HEK293 (cell line): ENCODE measurements around the gene PHLDB2.
A peak's percentile ranks its signal among the peaks of the same experiment; 100 is the strongest.

ENCODE experiments used
- CTCF ChIA-PET: fragments of 350-600 bp; formaldehyde crosslinking; extraction: SDS; loops from one replicate; lab custom pipeline; 2021; ENCODE audit warnings: antibody characterized with exemption; lab: Yijun Ruan, JAX
- POLR2A ChIA-PET: fragments of 300-600 bp; formaldehyde crosslinking; extraction: SDS; loops from one replicate; lab custom pipeline; 2020; ENCODE audit warnings: antibody characterized with exemption, inconsistent platforms; lab: Yijun Ruan, JAX
- H3K27ac ChIP-seq: fragments of 200-500 bp; sonication (Bioruptor generic); 2 replicates; pipeline ENCODE4 v1.5.1; 2014; ENCODE audit warnings: low read depth, low read length, control low read depth, inconsistent platforms; ENCODE audit errors: extremely low read depth
- H3K36me3 ChIP-seq, 2 experiments: fragments of 200-500 bp in 1 of 2; sonication (Bioruptor generic) in 1 of 2; 1 replicate in 1 of 2; 2 replicates in 1 of 2; pipeline ENCODE4 v1.5.1; 2014 to 2017; ENCODE audit warnings: inconsistent platforms in 2 of 2, low read length in 2 of 2; ENCODE audit not compliant: control insufficient read depth in 2 of 2, insufficient read depth in 1 of 2
- H3K4me1 ChIP-seq: fragments of 200-500 bp; sonication (Bioruptor generic); 2 replicates; pipeline ENCODE4 v1.5.1; 2014; ENCODE audit warnings: mild to moderate bottlenecking, low read length, inconsistent platforms; ENCODE audit not compliant: control insufficient read depth, insufficient read depth
- H3K4me3 ChIP-seq: 2 replicates; pipeline ENCODE4 v1.5.1; 2011; ENCODE audit warnings: low read depth, mild to moderate bottlenecking, control low read depth, low read length, moderate library complexity
- H3K9me3 ChIP-seq: fragments of 200-500 bp; sonication (Bioruptor generic); 2 replicates; pipeline ENCODE4 v1.5.1; 2014; ENCODE audit warnings: low read depth, low read length, inconsistent platforms; ENCODE audit not compliant: control insufficient read depth, insufficient read depth
- GLIS2 ChIP-seq: fragments of 450-650 bp; formaldehyde crosslinking; IDR thresholded peaks from 2 replicates; pipeline ENCODE4 v1.5.1; 2016; ENCODE audit warnings: missing biosample characterization, missing genetic modification characterization
- HOXD13 ChIP-seq: sonication (generic); formaldehyde crosslinking; IDR thresholded peaks from 2 replicates; pipeline ENCODE4 v1.8.0; 2022; ENCODE audit warnings: missing genetic modification reagents, borderline replicate concordance
- MYNN ChIP-seq: fragments of 450-650 bp; formaldehyde crosslinking; IDR thresholded peaks from 2 replicates; pipeline ENCODE4 v1.5.1; 2016; ENCODE audit warnings: missing biosample characterization, missing genetic modification characterization, borderline replicate concordance
- TCF7L2 ChIP-seq: IDR thresholded peaks from 2 replicates; pipeline ENCODE4 v1.6.1; 2011; ENCODE audit warnings: low read depth, mild to moderate bottlenecking, inconsistent platforms, low read length, moderate library complexity, borderline replicate concordance
- ZBTB17 ChIP-seq: fragments of 450-650 bp; formaldehyde crosslinking; IDR thresholded peaks from 2 replicates; pipeline ENCODE4 v1.5.1; 2016; ENCODE audit warnings: missing biosample characterization, missing genetic modification characterization
- ZFP41 ChIP-seq: fragments of 450-650 bp; formaldehyde crosslinking; IDR thresholded peaks from 2 replicates; pipeline ENCODE4 v1.5.1; 2016; ENCODE audit warnings: missing biosample characterization, missing genetic modification characterization, borderline replicate concordance
- ZNF214 ChIP-seq: fragments of 450-650 bp; formaldehyde crosslinking; IDR thresholded peaks from 2 replicates; pipeline ENCODE4 v1.5.1; 2017; ENCODE audit warnings: missing biosample characterization, mild to moderate bottlenecking, missing genetic modification characterization, borderline replicate concordance
- ZNF354C ChIP-seq: fragments of 450-650 bp; formaldehyde crosslinking; IDR thresholded peaks from 2 replicates; pipeline ENCODE4 v1.5.1; 2016; ENCODE audit warnings: missing biosample characterization, missing genetic modification characterization, low read depth, borderline replicate concordance
- ZNF558 ChIP-seq: fragments of 450-650 bp; formaldehyde crosslinking; IDR thresholded peaks from 2 replicates; pipeline ENCODE4 v1.5.1; 2016; ENCODE audit warnings: missing biosample characterization, missing genetic modification characterization
- ZNF658 ChIP-seq: fragments of 450-650 bp; formaldehyde crosslinking; IDR thresholded peaks from 2 replicates; pipeline ENCODE4; 2016; ENCODE audit warnings: missing biosample characterization, missing genetic modification characterization
- ZNF660 ChIP-seq: fragments of 450-650 bp; IDR thresholded peaks from 2 replicates; pipeline ENCODE4 v1.5.1; 2018; ENCODE audit warnings: missing biosample characterization, mild to moderate bottlenecking, missing genetic modification characterization
- ZNF664 ChIP-seq: fragments of 450-650 bp; formaldehyde crosslinking; IDR thresholded peaks from 2 replicates; pipeline ENCODE4 v1.5.1; 2016; ENCODE audit warnings: missing biosample characterization, missing genetic modification characterization
- ZNF670 ChIP-seq: fragments of 450-650 bp; formaldehyde crosslinking; IDR thresholded peaks from 2 replicates; pipeline ENCODE4 v1.5.1; 2016; ENCODE audit warnings: missing biosample characterization, missing genetic modification characterization, low read depth
- ZNF785 ChIP-seq: fragments of 450-650 bp; formaldehyde crosslinking; IDR thresholded peaks from 2 replicates; pipeline ENCODE4 v1.5.1; 2016; ENCODE audit warnings: missing biosample characterization, missing genetic modification characterization
- ZNF791 ChIP-seq: fragments of 450-650 bp; formaldehyde crosslinking; IDR thresholded peaks from 2 replicates; pipeline ENCODE4 v1.5.1; 2016; ENCODE audit warnings: missing biosample characterization, missing genetic modification characterization
- TF ChIP-seq, protein P1 (sequence below): fragments of 450-650 bp; formaldehyde crosslinking; IDR thresholded peaks from 2 replicates; pipeline ENCODE4 v1.5.1; 2017; ENCODE audit warnings: missing biosample characterization, missing genetic modification characterization
- TF ChIP-seq, protein P2 (sequence below): fragments of 450-650 bp; IDR thresholded peaks from 2 replicates; pipeline ENCODE4 v1.5.1; 2018; ENCODE audit warnings: missing biosample characterization, missing genetic modification characterization
- TF ChIP-seq, protein P3 (sequence below): fragments of 450-650 bp; IDR thresholded peaks from 2 replicates; pipeline ENCODE4 v1.5.1; 2018; ENCODE audit warnings: missing biosample characterization, mild to moderate bottlenecking, missing genetic modification characterization
- TF ChIP-seq, protein P4 (sequence below): fragments of 450-650 bp; formaldehyde crosslinking; IDR thresholded peaks from 2 replicates; pipeline ENCODE4 v1.5.0; 2017; ENCODE audit warnings: missing biosample characterization, missing genetic modification characterization, borderline replicate concordance
- TF ChIP-seq, protein P5 (sequence below): fragments of 450-650 bp; formaldehyde crosslinking; IDR thresholded peaks from 2 replicates; pipeline ENCODE4 v1.5.1; 2016; ENCODE audit warnings: missing biosample characterization, missing genetic modification characterization
- TF ChIP-seq, protein P6 (sequence below): fragments of 450-650 bp; formaldehyde crosslinking; IDR thresholded peaks from 2 replicates; pipeline ENCODE4 v1.5.1; 2016; ENCODE audit warnings: missing biosample characterization, missing genetic modification characterization
- TF ChIP-seq, protein P7 (sequence below): fragments of 450-650 bp; formaldehyde crosslinking; IDR thresholded peaks from 2 replicates; pipeline ENCODE4 v1.5.1; 2016; ENCODE audit warnings: missing biosample characterization, missing genetic modification characterization
- TF ChIP-seq, protein P8 (sequence below): fragments of 450-650 bp; formaldehyde crosslinking; IDR thresholded peaks from 2 replicates; pipeline ENCODE4; 2016; ENCODE audit warnings: missing biosample characterization, missing genetic modification characterization

PHLDB2 gene

DNA sequence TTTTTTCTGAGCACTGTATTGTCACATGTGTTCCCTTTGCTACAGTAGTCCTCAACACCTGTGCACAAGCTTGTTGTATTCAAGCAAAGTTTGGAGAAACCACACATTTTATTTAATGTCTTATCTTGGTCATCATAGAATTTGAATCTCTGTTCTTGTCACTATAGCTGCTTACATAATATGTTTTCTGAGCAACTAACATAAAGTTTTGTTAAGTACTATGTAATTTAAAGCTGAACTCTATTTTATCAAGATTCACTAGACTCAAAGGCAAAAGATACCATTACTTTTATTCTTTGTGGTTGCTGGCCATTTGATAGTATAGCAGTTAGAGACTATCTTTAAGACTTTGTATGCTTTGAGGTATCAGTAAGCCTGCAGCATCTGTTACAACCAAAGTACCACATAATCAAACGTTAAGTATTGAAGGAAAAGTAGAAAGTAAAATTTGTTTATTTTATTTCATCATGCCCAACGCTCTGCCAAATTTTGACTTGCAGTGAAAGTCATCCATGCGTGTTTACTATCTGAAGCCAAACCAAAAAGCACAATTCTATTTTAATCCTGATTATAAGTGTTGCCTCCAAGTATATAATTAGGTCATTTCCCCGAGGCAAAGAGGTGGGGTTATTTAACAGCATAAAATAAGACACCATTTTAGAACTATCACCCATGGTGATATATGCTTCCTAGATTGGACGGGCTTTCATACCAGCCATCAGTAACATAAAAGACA is 109.4 kb downstream of the PHLDB2 start (continued):
- TF ChIP-seq, protein P1, sequence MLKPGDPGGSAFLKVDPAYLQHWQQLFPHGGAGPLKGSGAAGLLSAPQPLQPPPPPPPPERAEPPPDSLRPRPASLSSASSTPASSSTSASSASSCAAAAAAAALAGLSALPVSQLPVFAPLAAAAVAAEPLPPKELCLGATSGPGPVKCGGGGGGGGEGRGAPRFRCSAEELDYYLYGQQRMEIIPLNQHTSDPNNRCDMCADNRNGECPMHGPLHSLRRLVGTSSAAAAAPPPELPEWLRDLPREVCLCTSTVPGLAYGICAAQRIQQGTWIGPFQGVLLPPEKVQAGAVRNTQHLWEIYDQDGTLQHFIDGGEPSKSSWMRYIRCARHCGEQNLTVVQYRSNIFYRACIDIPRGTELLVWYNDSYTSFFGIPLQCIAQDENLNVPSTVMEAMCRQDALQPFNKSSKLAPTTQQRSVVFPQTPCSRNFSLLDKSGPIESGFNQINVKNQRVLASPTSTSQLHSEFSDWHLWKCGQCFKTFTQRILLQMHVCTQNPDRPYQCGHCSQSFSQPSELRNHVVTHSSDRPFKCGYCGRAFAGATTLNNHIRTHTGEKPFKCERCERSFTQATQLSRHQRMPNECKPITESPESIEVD: peak; percentile 53
- TF ChIP-seq, protein P2, sequence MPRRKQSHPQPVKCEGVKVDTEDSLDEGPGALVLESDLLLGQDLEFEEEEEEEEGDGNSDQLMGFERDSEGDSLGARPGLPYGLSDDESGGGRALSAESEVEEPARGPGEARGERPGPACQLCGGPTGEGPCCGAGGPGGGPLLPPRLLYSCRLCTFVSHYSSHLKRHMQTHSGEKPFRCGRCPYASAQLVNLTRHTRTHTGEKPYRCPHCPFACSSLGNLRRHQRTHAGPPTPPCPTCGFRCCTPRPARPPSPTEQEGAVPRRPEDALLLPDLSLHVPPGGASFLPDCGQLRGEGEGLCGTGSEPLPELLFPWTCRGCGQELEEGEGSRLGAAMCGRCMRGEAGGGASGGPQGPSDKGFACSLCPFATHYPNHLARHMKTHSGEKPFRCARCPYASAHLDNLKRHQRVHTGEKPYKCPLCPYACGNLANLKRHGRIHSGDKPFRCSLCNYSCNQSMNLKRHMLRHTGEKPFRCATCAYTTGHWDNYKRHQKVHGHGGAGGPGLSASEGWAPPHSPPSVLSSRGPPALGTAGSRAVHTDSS (tag by site-specific recombination): no peak
- TF ChIP-seq ZNF664 (tag by site-specific recombination): peak; percentile 94
- TF ChIP-seq, protein P3, sequence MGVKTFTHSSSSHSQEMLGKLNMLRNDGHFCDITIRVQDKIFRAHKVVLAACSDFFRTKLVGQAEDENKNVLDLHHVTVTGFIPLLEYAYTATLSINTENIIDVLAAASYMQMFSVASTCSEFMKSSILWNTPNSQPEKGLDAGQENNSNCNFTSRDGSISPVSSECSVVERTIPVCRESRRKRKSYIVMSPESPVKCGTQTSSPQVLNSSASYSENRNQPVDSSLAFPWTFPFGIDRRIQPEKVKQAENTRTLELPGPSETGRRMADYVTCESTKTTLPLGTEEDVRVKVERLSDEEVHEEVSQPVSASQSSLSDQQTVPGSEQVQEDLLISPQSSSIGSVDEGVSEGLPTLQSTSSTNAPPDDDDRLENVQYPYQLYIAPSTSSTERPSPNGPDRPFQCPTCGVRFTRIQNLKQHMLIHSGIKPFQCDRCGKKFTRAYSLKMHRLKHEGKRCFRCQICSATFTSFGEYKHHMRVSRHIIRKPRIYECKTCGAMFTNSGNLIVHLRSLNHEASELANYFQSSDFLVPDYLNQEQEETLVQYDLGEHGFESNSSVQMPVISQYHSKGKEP (tag by site-specific recombination): peak; percentile 93
- TF ChIP-seq ZNF558: no peak

DNA sequence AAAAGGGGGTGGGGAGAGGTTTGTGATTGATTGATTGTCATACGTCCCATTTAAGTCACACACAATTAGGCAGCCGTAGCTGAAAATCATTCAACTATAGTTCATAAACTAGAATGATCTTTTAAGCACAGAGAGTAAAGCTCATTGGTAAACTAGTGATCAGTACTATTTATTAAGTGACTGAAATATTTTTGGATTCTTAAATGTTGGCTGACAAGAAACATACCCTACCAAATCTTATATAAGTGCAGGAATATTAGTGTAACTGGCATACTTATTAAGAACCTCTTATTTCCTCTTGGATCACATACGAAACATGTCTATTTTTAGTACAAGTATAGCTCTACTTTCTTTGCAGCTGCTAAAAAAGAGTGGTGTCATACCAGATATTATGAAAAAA is 111.3 kb downstream of the PHLDB2 start:
- H3K4me1 ChIP-seq: no peaks in the 10 kb centered on the region
- CTCF ChIA-PET: interaction anchor here (0.7 to 6.0 kb wide), 2 partner anchors 208 to 253 kb away, joined by 3 to 107 read pairs; no protein-coding TSS in a partner anchor
- TF ChIP-seq TCF7L2 (no peak), ZNF658 (tag by site-specific recombination) (no peak), ZNF214 (no peak), ZNF660 (tag by site-specific recombination) (no peak), ZNF785 (tag by site-specific recombination) (no peak), HOXD13 (no peak), MYNN (tag by site-specific recombination) (no peak), ZNF791 (tag by site-specific recombination) (no peak), ZBTB17 (tag by site-specific recombination) (no peak), GLIS2 (tag by site-specific recombination) (no peak), ZFP41 (no peak), ZNF354C (tag by site-specific recombination) (no peak), ZNF670 (tag by site-specific recombination) (no peak)
- TF ChIP-seq, protein P4, sequence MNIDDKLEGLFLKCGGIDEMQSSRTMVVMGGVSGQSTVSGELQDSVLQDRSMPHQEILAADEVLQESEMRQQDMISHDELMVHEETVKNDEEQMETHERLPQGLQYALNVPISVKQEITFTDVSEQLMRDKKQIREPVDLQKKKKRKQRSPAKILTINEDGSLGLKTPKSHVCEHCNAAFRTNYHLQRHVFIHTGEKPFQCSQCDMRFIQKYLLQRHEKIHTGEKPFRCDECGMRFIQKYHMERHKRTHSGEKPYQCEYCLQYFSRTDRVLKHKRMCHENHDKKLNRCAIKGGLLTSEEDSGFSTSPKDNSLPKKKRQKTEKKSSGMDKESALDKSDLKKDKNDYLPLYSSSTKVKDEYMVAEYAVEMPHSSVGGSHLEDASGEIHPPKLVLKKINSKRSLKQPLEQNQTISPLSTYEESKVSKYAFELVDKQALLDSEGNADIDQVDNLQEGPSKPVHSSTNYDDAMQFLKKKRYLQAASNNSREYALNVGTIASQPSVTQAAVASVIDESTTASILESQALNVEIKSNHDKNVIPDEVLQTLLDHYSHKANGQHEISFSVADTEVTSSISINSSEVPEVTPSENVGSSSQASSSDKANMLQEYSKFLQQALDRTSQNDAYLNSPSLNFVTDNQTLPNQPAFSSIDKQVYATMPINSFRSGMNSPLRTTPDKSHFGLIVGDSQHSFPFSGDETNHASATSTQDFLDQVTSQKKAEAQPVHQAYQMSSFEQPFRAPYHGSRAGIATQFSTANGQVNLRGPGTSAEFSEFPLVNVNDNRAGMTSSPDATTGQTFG (tag by site-specific recombination): no peak
- TF ChIP-seq, protein P5, sequence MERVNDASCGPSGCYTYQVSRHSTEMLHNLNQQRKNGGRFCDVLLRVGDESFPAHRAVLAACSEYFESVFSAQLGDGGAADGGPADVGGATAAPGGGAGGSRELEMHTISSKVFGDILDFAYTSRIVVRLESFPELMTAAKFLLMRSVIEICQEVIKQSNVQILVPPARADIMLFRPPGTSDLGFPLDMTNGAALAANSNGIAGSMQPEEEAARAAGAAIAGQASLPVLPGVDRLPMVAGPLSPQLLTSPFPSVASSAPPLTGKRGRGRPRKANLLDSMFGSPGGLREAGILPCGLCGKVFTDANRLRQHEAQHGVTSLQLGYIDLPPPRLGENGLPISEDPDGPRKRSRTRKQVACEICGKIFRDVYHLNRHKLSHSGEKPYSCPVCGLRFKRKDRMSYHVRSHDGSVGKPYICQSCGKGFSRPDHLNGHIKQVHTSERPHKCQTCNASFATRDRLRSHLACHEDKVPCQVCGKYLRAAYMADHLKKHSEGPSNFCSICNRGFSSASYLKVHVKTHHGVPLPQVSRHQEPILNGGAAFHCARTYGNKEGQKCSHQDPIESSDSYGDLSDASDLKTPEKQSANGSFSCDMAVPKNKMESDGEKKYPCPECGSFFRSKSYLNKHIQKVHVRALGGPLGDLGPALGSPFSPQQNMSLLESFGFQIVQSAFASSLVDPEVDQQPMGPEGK (tag by site-specific recombination): no peak
- TF ChIP-seq, protein P6, sequence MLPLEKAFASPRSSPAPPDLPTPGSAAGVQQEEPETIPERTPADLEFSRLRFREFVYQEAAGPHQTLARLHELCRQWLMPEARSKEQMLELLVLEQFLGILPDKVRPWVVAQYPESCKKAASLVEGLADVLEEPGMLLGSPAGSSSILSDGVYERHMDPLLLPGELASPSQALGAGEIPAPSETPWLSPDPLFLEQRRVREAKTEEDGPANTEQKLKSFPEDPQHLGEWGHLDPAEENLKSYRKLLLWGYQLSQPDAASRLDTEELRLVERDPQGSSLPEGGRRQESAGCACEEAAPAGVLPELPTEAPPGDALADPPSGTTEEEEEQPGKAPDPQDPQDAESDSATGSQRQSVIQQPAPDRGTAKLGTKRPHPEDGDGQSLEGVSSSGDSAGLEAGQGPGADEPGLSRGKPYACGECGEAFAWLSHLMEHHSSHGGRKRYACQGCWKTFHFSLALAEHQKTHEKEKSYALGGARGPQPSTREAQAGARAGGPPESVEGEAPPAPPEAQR (tag by site-specific recombination): no peak
- TF ChIP-seq, protein P7, sequence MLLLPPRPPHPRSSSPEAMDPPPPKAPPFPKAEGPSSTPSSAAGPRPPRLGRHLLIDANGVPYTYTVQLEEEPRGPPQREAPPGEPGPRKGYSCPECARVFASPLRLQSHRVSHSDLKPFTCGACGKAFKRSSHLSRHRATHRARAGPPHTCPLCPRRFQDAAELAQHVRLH (tag by site-specific recombination): no peak
- TF ChIP-seq, protein P8, sequence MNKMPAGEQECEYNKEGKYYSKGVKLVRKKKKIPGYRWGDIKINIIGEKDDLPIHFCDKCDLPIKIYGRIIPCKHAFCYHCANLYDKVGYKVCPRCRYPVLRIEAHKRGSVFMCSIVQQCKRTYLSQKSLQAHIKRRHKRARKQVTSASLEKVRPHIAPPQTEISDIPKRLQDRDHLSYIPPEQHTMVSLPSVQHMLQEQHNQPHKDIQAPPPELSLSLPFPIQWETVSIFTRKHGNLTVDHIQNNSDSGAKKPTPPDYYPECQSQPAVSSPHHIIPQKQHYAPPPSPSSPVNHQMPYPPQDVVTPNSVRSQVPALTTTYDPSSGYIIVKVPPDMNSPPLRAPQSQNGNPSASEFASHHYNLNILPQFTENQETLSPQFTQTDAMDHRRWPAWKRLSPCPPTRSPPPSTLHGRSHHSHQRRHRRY (tag by site-specific recombination): no peak

More for the DNA sequence above, 111.3 kb downstream of the PHLDB2 start:
- H3K27ac ChIP-seq: no peak overlapping the region
- POLR2A ChIA-PET: interaction anchor here (0.7 to 1.2 kb wide), 2 partner anchors 8 to 13 kb away, joined by 3 read pairs; partner anchors contain the start of gene ABHD10
- no peaks in the 10 kb centered on the region for H3K9me3 ChIP-seq
- H3K4me3 ChIP-seq: no peak overlapping the region
- H3K36me3 ChIP-seq: no peaks in the 10 kb centered on the region
